Measurements from ENCODE around the gene WDR6.

DNA sequence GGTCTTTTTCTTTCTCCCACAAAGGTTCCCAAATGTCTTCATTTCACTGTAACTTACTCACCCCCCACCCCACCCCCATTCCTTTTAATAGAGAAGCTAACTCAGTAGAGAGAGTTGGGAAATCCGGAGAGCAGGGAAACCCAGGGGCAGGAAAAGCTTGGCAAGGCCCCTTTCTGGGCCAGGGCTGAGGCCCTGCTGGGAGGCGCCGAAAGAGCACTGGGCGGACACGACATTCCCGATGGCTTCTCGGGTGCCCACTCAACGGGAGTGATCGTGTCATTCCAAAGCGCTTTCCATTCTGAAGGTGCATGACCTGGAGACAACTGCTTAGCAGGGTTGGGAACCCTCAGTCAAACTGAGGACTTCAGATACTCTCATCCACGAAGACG is 12.7 kb downstream of the WDR6 start:
- no peak for TF ChIP-seq BRF2 (IDR thresholded peaks at IDR 0.05; ENCODE audit: borderline replicate concordance, insufficient read depth, insufficient read length)
- no peak for TF ChIP-seq ZSCAN29 (IDR thresholded peaks at IDR 0.05)
- TF ChIP-seq POLR2A (conservative IDR thresholded peaks at IDR 0.05): no peak
- TF ChIP-seq RB1 (IDR thresholded peaks at IDR 0.05; ENCODE audit: low read depth): no peak
- TF ChIP-seq, protein P1, sequence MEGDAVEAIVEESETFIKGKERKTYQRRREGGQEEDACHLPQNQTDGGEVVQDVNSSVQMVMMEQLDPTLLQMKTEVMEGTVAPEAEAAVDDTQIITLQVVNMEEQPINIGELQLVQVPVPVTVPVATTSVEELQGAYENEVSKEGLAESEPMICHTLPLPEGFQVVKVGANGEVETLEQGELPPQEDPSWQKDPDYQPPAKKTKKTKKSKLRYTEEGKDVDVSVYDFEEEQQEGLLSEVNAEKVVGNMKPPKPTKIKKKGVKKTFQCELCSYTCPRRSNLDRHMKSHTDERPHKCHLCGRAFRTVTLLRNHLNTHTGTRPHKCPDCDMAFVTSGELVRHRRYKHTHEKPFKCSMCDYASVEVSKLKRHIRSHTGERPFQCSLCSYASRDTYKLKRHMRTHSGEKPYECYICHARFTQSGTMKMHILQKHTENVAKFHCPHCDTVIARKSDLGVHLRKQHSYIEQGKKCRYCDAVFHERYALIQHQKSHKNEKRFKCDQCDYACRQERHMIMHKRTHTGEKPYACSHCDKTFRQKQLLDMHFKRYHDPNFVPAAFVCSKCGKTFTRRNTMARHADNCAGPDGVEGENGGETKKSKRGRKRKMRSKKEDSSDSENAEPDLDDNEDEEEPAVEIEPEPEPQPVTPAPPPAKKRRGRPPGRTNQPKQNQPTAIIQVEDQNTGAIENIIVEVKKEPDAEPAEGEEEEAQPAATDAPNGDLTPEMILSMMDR (IDR thresholded peaks at IDR 0.05 in 2 of 3, conservative IDR thresholded peaks at IDR 0.05 in 1 of 3; ENCODE audit: insufficient read depth in 2 of 3, low read depth in 1 of 3, low read length in 3 of 3): no peak
